Endothelial cell of umbilical vein (primary cell): Measurements from ENCODE around the gene IGF2BP1. TPM values are rescaled to one million over a fixed set of nuclear protein-coding genes. Genes with fewer than 3 reads are reported as not detected.

Experiments used
- BruUV-seq: library from RNA; stranded (reverse); fragments of 400-500 nt; replicated peaks from 2 replicates; lab custom pipeline; 2021; lab: Mats Ljungman, UMichigan
- CTCF ChIA-PET: fragments of 300-600, 350-600 bp; sonication (Branson Sonifier 250); formaldehyde crosslinking; loops from one replicate; lab custom pipeline; 2021; ENCODE audit warnings: antibody characterized with exemption, inconsistent platforms; lab: Charles Lee
- POLR2A ChIA-PET: fragments of 300-600, 350-600 bp; sonication (Branson Sonifier 250); formaldehyde crosslinking; loops from one replicate; lab custom pipeline; 2021; ENCODE audit warnings: antibody characterized with exemption, inconsistent platforms; lab: Charles Lee
- DNase-seq: peaks from one replicate; pipeline ENCODE4 v3.0.0-alpha.2; 2011; ENCODE audit warnings: low read depth, low spot score
- FAIRE-seq: peaks from 2 replicates; lab custom pipeline; 2011; peaks lifted over from hg19 to GRCh38; lab: Jason Lieb, UNC
- H2AFZ ChIP-seq: 2 replicates; pipeline ENCODE4 v1.6.0; 2012; ENCODE audit warnings: low read depth, low read length, control low read depth, inconsistent platforms
- H3K27ac ChIP-seq: 2 replicates; pipeline ENCODE4 v1.5.1; 2011; ENCODE audit warnings: low read depth, mild to moderate bottlenecking, control low read depth, low read length, moderate library complexity; ENCODE audit not compliant: insufficient read depth
- H3K27me3 ChIP-seq, 2 experiments: 2 replicates each; pipeline versions ENCODE4 v1.6.0 to v1.6.1; 2011; ENCODE audit warnings: low read length in 2 of 2, mixed read lengths in 1 of 2; ENCODE audit not compliant: control insufficient read depth in 2 of 2, insufficient read depth in 2 of 2
- H3K36me3 ChIP-seq, 2 experiments: 2 replicates in 1 of 2; 3 replicates in 1 of 2; pipeline ENCODE4 v1.5.1; 2011; ENCODE audit warnings: low read length in 2 of 2, mild to moderate bottlenecking in 1 of 2, moderate library complexity in 1 of 2; ENCODE audit not compliant: control insufficient read depth in 2 of 2, insufficient read depth in 2 of 2; ENCODE audit errors: extremely low read depth in 1 of 2
- H3K4me1 ChIP-seq: 3 replicates; pipeline ENCODE4 v1.5.1; 2011; ENCODE audit warnings: mild to moderate bottlenecking, low read length; ENCODE audit not compliant: control insufficient read depth, insufficient read depth; ENCODE audit errors: extremely low read depth
- H3K4me2 ChIP-seq: 2 replicates; pipeline ENCODE4 v1.6.1; 2011; ENCODE audit warnings: low read length, control low read depth, mixed read lengths; ENCODE audit not compliant: insufficient read depth
- H3K4me3 ChIP-seq, 3 experiments: fragments of 200-600 bp in 1 of 3; sonication (generic), shearing (Covaris generic) in 1 of 3; replicated peaks in 1 of 3; 2 replicates each; pipeline ENCODE4 v1.5.1; 2011 to 2016; ENCODE audit warnings: control low read depth in 3 of 3, low read length in 3 of 3, mild to moderate bottlenecking in 2 of 3, inconsistent platforms in 1 of 3, low read depth in 1 of 3, moderate library complexity in 1 of 3; ENCODE audit not compliant: insufficient read depth in 1 of 3
- H3K79me2 ChIP-seq: 2 replicates; pipeline ENCODE4 v1.6.0; 2012; ENCODE audit warnings: low read length, inconsistent platforms; ENCODE audit not compliant: control insufficient read depth, insufficient read depth
- H3K9ac ChIP-seq: replicated peaks from 2 replicates; pipeline ENCODE3; 2011; ENCODE audit warnings: low read length, control low read depth; ENCODE audit not compliant: insufficient read depth; ENCODE audit errors: extremely low read depth
- H3K9me1 ChIP-seq: replicated peaks from 3 replicates; pipeline ENCODE4 v1.6.0; 2011; ENCODE audit warnings: mild to moderate bottlenecking, low read length; ENCODE audit not compliant: control insufficient read depth, insufficient read depth; ENCODE audit errors: extremely low read depth
- H3K9me3 ChIP-seq: replicated peaks from 2 replicates; pipeline ENCODE4 v1.5.1; 2012; ENCODE audit warnings: low read length, inconsistent platforms; ENCODE audit not compliant: control insufficient read depth, insufficient read depth
- H4K20me1 ChIP-seq: replicated peaks from 2 replicates; pipeline ENCODE3; 2011; ENCODE audit warnings: mild to moderate bottlenecking, low read length; ENCODE audit not compliant: control insufficient read depth, insufficient read depth; ENCODE audit errors: extremely low read depth
- EZH2 ChIP-seq: IDR thresholded peaks from 2 replicates; pipeline ENCODE4 v1.6.1; 2012; ENCODE audit warnings: borderline replicate concordance, low read depth, mild to moderate bottlenecking, moderate library complexity, low read length, inconsistent platforms; ENCODE audit not compliant: severe bottlenecking
- GATA2 ChIP-seq: IDR thresholded peaks from 2 replicates; pipeline ENCODE4 v1.7.0; 2011; ENCODE audit warnings: low read depth, mild to moderate bottlenecking, moderate library complexity, mixed read lengths, low read length; ENCODE audit not compliant: insufficient read length, insufficient read depth
- MYC ChIP-seq: IDR thresholded peaks from one replicate; pipeline ENCODE4 v1.6.1; 2011; ENCODE audit warnings: mild to moderate bottlenecking, low read depth, low read length
- POLR2A ChIP-seq: IDR thresholded peaks from 2 replicates; pipeline ENCODE4 v1.6.1; 2012; ENCODE audit warnings: low read depth, mild to moderate bottlenecking, control low read depth, low read length
- POLR2AphosphoS5 ChIP-seq: IDR thresholded peaks from 2 replicates; pipeline ENCODE4 v1.6.1; 2012; ENCODE audit warnings: low read depth, mild to moderate bottlenecking, control low read depth, low read length, moderate library complexity; ENCODE audit not compliant: insufficient read depth
- dilution Hi-C: fragments of 300-500 bp; cut with MboI; formaldehyde crosslinking; loops from one replicate; pipeline ENCODE4 v1.15.0; 2019; ENCODE audit warnings: low sequenced_read_pairs; ENCODE audit not compliant: extremely low pct_ligation_motif_present
- intact Hi-C: fragments of 100-400 bp; cut with micrococcal nuclease; formaldehyde crosslinking; loops from one replicate; pipeline ENCODE4 v1.10.0; 2022
- polyA plus RNA-seq, 4 experiments: library from polyadenylated mRNA; depleted of rRNA in 3 of 4; stranded (reverse) in 3 of 4; unstranded in 1 of 4; fragments of >200 nt; gene quantifications; 2 replicates each; pipeline versions ENCODE4 v1.2.1 to v1.2.3, GENCODE V29; 2011 to 2012; ENCODE audit warnings: missing spikeins in 1 of 4
- total RNA-seq: library from RNA; stranded (reverse); gene quantifications from 2 replicates; pipeline ENCODE4 v1.2.3, GENCODE V29; 2021
- TF ChIP-seq, protein P1 (sequence below), 2 donors: IDR thresholded peaks; 1 replicate in 1 of 2; 2 replicates in 1 of 2; pipeline ENCODE4 v1.5.1; 2011; ENCODE audit warnings: low read length in 2 of 2, mild to moderate bottlenecking in 2 of 2, moderate library complexity in 2 of 2, control low read depth in 1 of 2, inconsistent platforms in 1 of 2, low read depth in 1 of 2; ENCODE audit not compliant: insufficient read depth in 1 of 2; ENCODE audit errors: extremely low read depth in 1 of 2
- TF ChIP-seq, protein P2 (sequence below): IDR thresholded peaks from 2 replicates; pipeline ENCODE4 v1.6.1; 2011; ENCODE audit not compliant: insufficient read depth, insufficient read length

IGF2BP1 gene
- total and polyA plus RNA-seq, 2 donors (not counting 3 experiments of a cell fraction or from before 2014, with no cell fraction given): 9.5 to 99.5 TPM

DNA sequence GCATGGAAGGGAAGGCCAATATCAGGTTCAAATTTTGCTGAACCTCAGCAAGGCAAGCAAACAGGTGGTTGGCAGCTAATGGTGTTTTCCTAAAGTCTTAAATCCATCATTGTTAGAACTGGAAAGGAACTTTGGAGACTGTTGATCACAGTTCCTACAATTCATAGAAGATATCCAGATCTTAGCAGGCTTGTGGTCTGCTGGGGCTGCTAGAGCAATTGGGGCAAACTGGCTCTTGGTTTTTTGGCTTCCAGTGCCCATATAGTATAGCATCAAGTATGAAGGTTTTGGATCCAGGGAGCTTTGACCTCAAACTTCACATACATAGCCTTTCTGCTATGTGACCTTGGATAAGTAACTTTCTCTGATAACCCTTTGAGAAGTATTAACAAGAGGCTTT is 49.7 kb downstream of the IGF2BP1 start:
- dilution Hi-C loops: no loop called here
- Histone ChIP-seq H3K27me3 (no peaks in the 10 kb centered on the region), H3K9me3 (no peaks in the 10 kb centered on the region), H4K20me1 (no peaks in the 10 kb centered on the region), H3K9ac (no peak overlapping the region), H2AFZ (no peak overlapping the region), H3K36me3 (peaks cover 59 to 75% of the 10 kb centered on the region in 2 experiments), H3K9me1 (no peaks in the 10 kb centered on the region), H3K4me2 (no peak overlapping the region), H3K4me3 (no peak overlapping the region), H3K4me1 (no peaks in the 10 kb centered on the region), H3K79me2 (no peaks in the 10 kb centered on the region), H3K27ac (no peak overlapping the region)
- DNase-seq (no peak), FAIRE-seq (no peak)
- POLR2A ChIA-PET: interaction anchor here (0.7 kb wide), 1 partner anchor 18 kb away, joined by 3 read pairs; no protein-coding TSS in a partner anchor
- no TSS peak for BruUV-seq
- no peak for TF ChIP-seq POLR2A
- CTCF ChIA-PET: interaction anchor here (0.6 to 2.2 kb wide), 5 partner anchors 9 to 967 kb away, joined by 3 to 11 read pairs (median 5); no protein-coding TSS in a partner anchor
- intact Hi-C loops: no loop called here

DNA sequence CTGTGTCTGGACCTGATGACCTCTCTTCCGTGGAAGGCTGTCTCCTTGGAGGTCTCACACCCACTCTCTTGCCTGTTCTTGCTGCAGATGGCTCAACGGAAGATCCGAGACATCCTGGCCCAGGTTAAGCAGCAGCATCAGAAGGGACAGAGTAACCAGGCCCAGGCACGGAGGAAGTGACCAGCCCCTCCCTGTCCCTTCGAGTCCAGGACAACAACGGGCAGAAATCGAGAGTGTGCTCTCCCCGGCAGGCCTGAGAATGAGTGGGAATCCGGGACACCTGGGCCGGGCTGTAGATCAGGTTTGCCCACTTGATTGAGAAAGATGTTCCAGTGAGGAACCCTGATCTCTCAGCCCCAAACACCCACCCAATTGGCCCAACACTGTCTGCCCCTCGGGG is 52.1 kb downstream of the IGF2BP1 start:
- no peaks in the 10 kb centered on the region for H3K9me3 ChIP-seq
- H3K27me3 ChIP-seq: no peaks in the 10 kb centered on the region
- peaks cover 47 to 72% of the 10 kb centered on the region in 2 experiments for H3K36me3 ChIP-seq
- H3K9ac ChIP-seq: no peak overlapping the region
- H3K4me1 ChIP-seq: no peaks in the 10 kb centered on the region
- no peak overlapping the region for H2AFZ ChIP-seq
- no peak overlapping the region for H3K4me3 ChIP-seq
- H4K20me1 ChIP-seq: no peaks in the 10 kb centered on the region
- no peak overlapping the region for H3K4me2 ChIP-seq
- FAIRE-seq (no peak), DNase-seq (no peak)
- ChIA-PET POLR2A (no interaction called here), CTCF (no interaction called here)
- H3K27ac ChIP-seq: no peak overlapping the region
- dilution Hi-C loops (no loop called here), intact Hi-C loops (no loop called here)
- H3K9me1 ChIP-seq: no peaks in the 10 kb centered on the region
- BruUV-seq: no TSS peak
- no peaks in the 10 kb centered on the region for H3K79me2 ChIP-seq
- TF ChIP-seq EZH2 (no peak), GATA2 (no peak), MYC (no peak), POLR2AphosphoS5 (no peak), POLR2A (no peak)
- TF ChIP-seq, protein P1, sequence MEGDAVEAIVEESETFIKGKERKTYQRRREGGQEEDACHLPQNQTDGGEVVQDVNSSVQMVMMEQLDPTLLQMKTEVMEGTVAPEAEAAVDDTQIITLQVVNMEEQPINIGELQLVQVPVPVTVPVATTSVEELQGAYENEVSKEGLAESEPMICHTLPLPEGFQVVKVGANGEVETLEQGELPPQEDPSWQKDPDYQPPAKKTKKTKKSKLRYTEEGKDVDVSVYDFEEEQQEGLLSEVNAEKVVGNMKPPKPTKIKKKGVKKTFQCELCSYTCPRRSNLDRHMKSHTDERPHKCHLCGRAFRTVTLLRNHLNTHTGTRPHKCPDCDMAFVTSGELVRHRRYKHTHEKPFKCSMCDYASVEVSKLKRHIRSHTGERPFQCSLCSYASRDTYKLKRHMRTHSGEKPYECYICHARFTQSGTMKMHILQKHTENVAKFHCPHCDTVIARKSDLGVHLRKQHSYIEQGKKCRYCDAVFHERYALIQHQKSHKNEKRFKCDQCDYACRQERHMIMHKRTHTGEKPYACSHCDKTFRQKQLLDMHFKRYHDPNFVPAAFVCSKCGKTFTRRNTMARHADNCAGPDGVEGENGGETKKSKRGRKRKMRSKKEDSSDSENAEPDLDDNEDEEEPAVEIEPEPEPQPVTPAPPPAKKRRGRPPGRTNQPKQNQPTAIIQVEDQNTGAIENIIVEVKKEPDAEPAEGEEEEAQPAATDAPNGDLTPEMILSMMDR (IDR thresholded peaks at IDR 0.05; ENCODE audit: extremely low read depth in 1 of 2, insufficient read depth in 1 of 2, low read depth in 1 of 2, low read length in 2 of 2): no peak
- TF ChIP-seq, protein P2, sequence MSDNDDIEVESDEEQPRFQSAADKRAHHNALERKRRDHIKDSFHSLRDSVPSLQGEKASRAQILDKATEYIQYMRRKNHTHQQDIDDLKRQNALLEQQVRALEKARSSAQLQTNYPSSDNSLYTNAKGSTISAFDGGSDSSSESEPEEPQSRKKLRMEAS: no peak
